ENCODE results near the gene ARRDC2.

GRCh38 chr19:18029617-18030338 is 21.8 kb downstream of the ARRDC2 start:
- TF ChIP-seq CTCF (IDR thresholded peaks at IDR 0.05) (no peak), POLR2A (IDR thresholded peaks at IDR 0.05) (no peak)
